Measurements from ENCODE around the gene SLC4A3. TPM values are rescaled to one million over a fixed set of nuclear protein-coding genes. Genes with fewer than 3 reads are reported as not detected.

The SLC4A3 gene
- total RNA-seq, 2 experiments from 2014 or later, result 0.05 to 0.16 TPM

- Mint-ChIP-seq H3K36me3 (ENCODE audit: low read depth) (no peaks in the 10 kb centered on the region), H3K4me3 (no peak overlapping the region), H3K27me3 (peaks cover 18% of the 10 kb centered on the region), H3K4me1 (peaks cover 26% of the 10 kb centered on the region), H3K9me3 (ENCODE audit: low read depth) (peaks cover 3% of the 10 kb centered on the region), H3K27ac (no peak overlapping the region)
- intact Hi-C loops (cut with DNase I, micrococcal nuclease), result loop anchor here in 1 of 2 experiments (5.0 kb wide), 1 partner anchor 211 kb away; no protein-coding TSS in a partner anchor
- no peak for DNase-seq
- CTCF ChIA-PET, result interaction anchor here (0.6 to 3.0 kb wide), 2 partner anchors 145 to 192 kb away, joined by 4 to 21 read pairs; partner anchors contain the start of genes CHPF and TMEM198
- ATAC-seq, result no peak
- POLR2A ChIA-PET, result no interaction called here
Measured at GRCh38 chr2:219687882-219688559, 60.6 kb downstream of the SLC4A3 start.

DNA sequence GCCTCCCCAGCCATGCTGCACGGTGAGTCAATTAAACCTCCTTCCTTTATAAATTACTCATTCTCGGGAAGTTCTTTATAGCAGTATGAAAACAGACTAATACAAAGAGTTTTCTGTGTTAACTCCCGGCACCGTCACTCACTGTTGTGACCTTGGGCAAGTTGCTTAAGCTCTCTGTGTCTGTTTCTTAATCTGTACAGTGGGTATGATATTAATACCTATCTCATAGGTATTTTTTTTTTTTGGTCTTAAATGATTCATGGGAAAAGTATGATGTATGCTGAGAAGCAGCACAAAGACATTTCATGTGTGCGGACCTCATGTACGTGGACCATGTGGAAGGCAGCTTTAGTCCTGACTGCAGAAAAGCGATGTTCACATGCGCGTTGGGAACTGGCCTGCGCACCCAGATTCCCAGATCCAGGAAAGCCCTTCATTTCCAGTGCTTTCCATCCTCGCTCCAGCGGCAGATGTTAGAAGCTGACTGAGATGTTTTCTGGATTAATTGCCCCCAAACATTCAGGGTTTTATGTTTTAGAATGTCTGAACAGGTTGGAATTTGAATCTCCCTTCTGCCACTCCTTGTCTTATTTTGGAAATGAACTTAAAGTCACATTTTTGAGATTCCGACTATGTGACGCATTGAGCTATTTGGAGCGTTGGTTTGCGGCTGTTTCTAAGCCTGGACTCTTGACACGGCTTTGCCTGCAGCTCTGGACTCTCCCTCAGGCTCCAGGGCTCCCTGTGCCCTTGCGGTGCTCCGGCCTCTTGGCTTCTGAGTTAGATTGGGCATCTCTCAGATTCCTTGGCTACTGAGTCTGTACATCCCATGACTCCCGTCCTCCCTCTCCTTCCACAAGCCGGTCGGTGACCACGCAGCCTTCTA, 61.4 kb downstream of the SLC4A3 start:
- H3K4me1 Mint-ChIP-seq, result peaks cover 26% of the 10 kb centered on the region
- CTCF ChIA-PET, result interaction anchor here (0.6 to 3.0 kb wide), 16 partner anchors 9 to 1176 kb away, joined by 3 to 21 read pairs (median 4); partner anchors contain the start of genes CHPF, STK11IP and TMEM198
- no peak overlapping the region for H3K27ac Mint-ChIP-seq
- H3K9me3 Mint-ChIP-seq (ENCODE audit: low read depth), result no peaks in the 10 kb centered on the region
- DNase-seq (peak; percentile 20), ATAC-seq (no peak)
- intact Hi-C loops (cut with DNase I, micrococcal nuclease), result loop anchor here (1.0 to 5.0 kb wide), 3 partner anchors 47 to 212 kb away; no protein-coding TSS in a partner anchor
- H3K36me3 Mint-ChIP-seq (ENCODE audit: low read depth), result no peaks in the 10 kb centered on the region
- H3K4me3 Mint-ChIP-seq, result no peak overlapping the region
- peaks cover 21% of the 10 kb centered on the region for H3K27me3 Mint-ChIP-seq
- POLR2A ChIA-PET, result no interaction called here

DNA sequence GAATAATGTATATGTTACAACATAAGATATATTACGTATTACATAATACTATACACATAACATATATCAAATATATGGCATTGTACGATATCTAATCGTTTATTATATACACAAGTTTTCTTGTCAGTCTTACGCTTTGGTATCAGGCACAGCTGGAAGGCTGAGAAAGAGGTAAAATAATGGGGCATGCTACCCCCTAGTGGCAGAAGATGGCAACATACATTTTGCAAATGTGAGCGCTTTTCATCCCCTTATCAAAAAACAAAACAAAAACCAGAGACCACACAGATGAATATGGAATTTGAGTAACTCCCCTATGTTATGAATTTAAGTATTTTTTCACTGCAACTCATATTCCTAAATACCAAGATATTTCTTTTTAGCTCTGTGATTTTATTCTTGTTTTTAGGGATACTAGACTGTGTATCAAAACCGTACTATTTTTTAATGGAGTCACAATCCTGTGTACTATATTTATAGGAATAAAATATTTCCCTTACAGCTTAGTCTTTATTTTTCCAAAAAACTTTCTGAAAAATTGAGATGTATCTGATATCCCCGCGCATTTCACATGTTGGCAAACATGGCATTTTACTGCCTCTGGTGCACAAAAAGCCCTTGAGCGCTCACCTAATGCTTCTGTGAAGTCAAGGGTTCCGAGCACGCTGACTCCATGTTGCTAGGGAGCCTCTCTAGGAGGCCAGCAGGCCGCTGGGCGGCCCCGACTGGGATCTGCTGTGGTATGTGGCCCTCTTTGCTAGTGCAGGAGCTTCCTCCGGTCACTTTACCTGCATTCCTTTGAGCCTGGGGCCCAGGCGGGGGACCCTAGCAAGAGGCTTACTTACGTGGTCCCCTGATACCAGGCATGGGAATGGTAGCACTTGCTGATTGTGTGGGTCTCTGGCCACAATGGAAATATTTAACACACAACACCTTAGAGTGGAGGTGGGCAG, 62.5 kb downstream of the SLC4A3 start:
- POLR2A ChIA-PET, result no interaction called here
- intact Hi-C loops (cut with DNase I, micrococcal nuclease), result loop anchor here (1.0 to 5.0 kb wide), 3 partner anchors 48 to 213 kb away; no protein-coding TSS in a partner anchor
- CTCF ChIA-PET, result interaction anchor here (0.6 to 3.0 kb wide), 21 partner anchors 10 to 1175 kb away, joined by 3 to 21 read pairs (median 4); partner anchors contain the start of genes CHPF, STK11IP and TMEM198
- H3K36me3 Mint-ChIP-seq (ENCODE audit: low read depth), result no peaks in the 10 kb centered on the region
- no peak overlapping the region for H3K27ac Mint-ChIP-seq
- peaks cover 21% of the 10 kb centered on the region for H3K27me3 Mint-ChIP-seq
- H3K4me1 Mint-ChIP-seq, result peaks cover 16% of the 10 kb centered on the region
- DNase-seq (peak; percentile 65), ATAC-seq (peak; percentile 37)
- no peak overlapping the region for H3K4me3 Mint-ChIP-seq
- H3K9me3 Mint-ChIP-seq (ENCODE audit: low read depth), result no peaks in the 10 kb centered on the region

- CTCF ChIA-PET, result interaction anchor here (0.7 to 1.9 kb wide), 3 partner anchors 13 to 332 kb away, joined by 3 to 7 read pairs (median 3); no protein-coding TSS in a partner anchor
- peaks cover 6% of the 10 kb centered on the region for H3K4me1 Mint-ChIP-seq
- H3K4me3 Mint-ChIP-seq, result no peak overlapping the region
- H3K27me3 Mint-ChIP-seq, result peaks cover 27% of the 10 kb centered on the region
- intact Hi-C loops (cut with DNase I, micrococcal nuclease), result no loop called here
- H3K9me3 Mint-ChIP-seq (ENCODE audit: low read depth), result no peaks in the 10 kb centered on the region
- POLR2A ChIA-PET, result no interaction called here
- ATAC-seq (no peak), DNase-seq (no peak)
- no peaks in the 10 kb centered on the region for H3K36me3 Mint-ChIP-seq (ENCODE audit: low read depth)
- H3K27ac Mint-ChIP-seq, result no peak overlapping the region
Measured at GRCh38 chr2:219691571-219691970, 64.1 kb downstream of the SLC4A3 start.

Other genes starting within 250 kb of the SLC4A3 start
- gene DNPEP, start 239.7 kb upstream of the SLC4A3 start, total RNA-seq, result 10 to 100 TPM; 81.0 to 93.1 TPM
- not detected for gene DES, start 209.3 kb upstream of the SLC4A3 start, total RNA-seq
- 1 to 10 TPM in 1 of 2 experiments, under 1 TPM in 1; 0.89 to 1.4 TPM for gene SPEG, start 192.8 kb upstream of the SLC4A3 start, total RNA-seq
- gene GMPPA, start 128.7 kb upstream of the SLC4A3 start, total RNA-seq, result 10 to 100 TPM; 35.2 to 35.5 TPM
- gene ASIC4, start 113.1 kb upstream of the SLC4A3 start, total RNA-seq, result not detected
- gene CHPF, start 83.8 kb upstream of the SLC4A3 start, total RNA-seq, result 10 to 100 TPM; 14.1 to 17.1 TPM
- gene TMEM198, start 83.6 kb upstream of the SLC4A3 start, total RNA-seq, result 1 to 10 TPM; 2.4 to 2.7 TPM
- 1 to 10 TPM; 1.0 to 1.9 TPM for gene OBSL1, start 56.1 kb upstream of the SLC4A3 start, total RNA-seq
- not detected for gene INHA, start 55.3 kb upstream of the SLC4A3 start, total RNA-seq
- 10 to 100 TPM; 23.5 to 26.1 TPM for gene STK11IP, start 29.8 kb upstream of the SLC4A3 start, total RNA-seq

Data from activated CD4-positive, alpha-beta T cell treated with anti-CD3 and anti-CD28 coated beads for 36 hours (primary cell).